PFSK-1 (cell line): Measurements from ENCODE around the gene ELMO1.

ENCODE experiments used
- POLR2AphosphoS5 ChIP-seq: IDR thresholded peaks from 2 replicates; pipeline ENCODE4 v1.6.1; 2012; ENCODE audit warnings: low read depth, mild to moderate bottlenecking, control low read depth, low read length, moderate library complexity
- SIN3A ChIP-seq: IDR thresholded peaks from 2 replicates; pipeline ENCODE4 v1.6.1; 2012; ENCODE audit warnings: mild to moderate bottlenecking, low read length, moderate library complexity, borderline replicate concordance; ENCODE audit not compliant: insufficient read depth
- TAF1 ChIP-seq: IDR thresholded peaks from 2 replicates; pipeline ENCODE4 v1.6.1; 2012; ENCODE audit warnings: low read length, control low read depth, borderline replicate concordance; ENCODE audit not compliant: insufficient read depth

GRCh38 chr7:37145682-37146081, 303.0 kb downstream of the ELMO1 start:
- TF ChIP-seq POLR2AphosphoS5 (no peak), TAF1 (no peak), SIN3A (no peak)
